CD14-positive monocyte (primary cell): ENCODE measurements around the gene DOCK4. TPM values are rescaled to one million over a fixed set of nuclear protein-coding genes. Genes with fewer than 3 reads are reported as not detected.

Source experiments
- DNase-seq, 3 donors: peaks; one replicate each; pipeline ENCODE4 v3.0.0-alpha.2; 2011 to 2022
- H2AFZ ChIP-seq: 2 replicates; pipeline ENCODE4 v1.6.0; 2012; ENCODE audit warnings: mild to moderate bottlenecking, low read depth, low read length, inconsistent platforms; ENCODE audit not compliant: insufficient read depth, poor library complexity, severe bottlenecking
- H3K27ac ChIP-seq, 2 donors: 1 replicate in 1 of 2; 2 replicates in 1 of 2; pipeline ENCODE4 v1.5.1; 2012 to 2013; ENCODE audit warnings: low read length in 2 of 2, control low read depth in 1 of 2, inconsistent platforms in 1 of 2, low read depth in 1 of 2, mild to moderate bottlenecking in 1 of 2
- H3K27me3 ChIP-seq, 2 donors: one replicate each; pipeline versions ENCODE4 v1.6.0 to v1.6.1; 2011 to 2013; ENCODE audit warnings: low read length in 2 of 2; ENCODE audit not compliant: control insufficient read depth in 2 of 2, insufficient read depth in 2 of 2
- H3K36me3 ChIP-seq, 2 donors: replicated peaks in 1 of 2; 1 replicate in 1 of 2; 2 replicates in 1 of 2; pipeline versions ENCODE4 v1.5.1 to v1.6.1; 2012 to 2013; ENCODE audit warnings: low read length in 2 of 2, control low read depth in 1 of 2, inconsistent platforms in 1 of 2, mild to moderate bottlenecking in 1 of 2; ENCODE audit not compliant: insufficient read depth in 2 of 2, control insufficient read depth in 1 of 2
- H3K4me1 ChIP-seq, 2 donors: 1 replicate in 1 of 2; 2 replicates in 1 of 2; pipeline versions ENCODE4 v1.5.1 to v1.6.1; 2012 to 2013; ENCODE audit warnings: low read length in 2 of 2, control low read depth in 1 of 2, inconsistent platforms in 1 of 2, mild to moderate bottlenecking in 1 of 2, moderate library complexity in 1 of 2; ENCODE audit not compliant: insufficient read depth in 2 of 2, control insufficient read depth in 1 of 2
- H3K4me2 ChIP-seq: replicated peaks from 2 replicates; pipeline ENCODE3; 2012; ENCODE audit warnings: low read length, moderate library complexity, mild to moderate bottlenecking; ENCODE audit not compliant: poor library complexity, severe bottlenecking; ENCODE audit errors: extremely low read depth
- H3K4me3 ChIP-seq, 3 experiments: fragments of 200-600 bp in 1 of 3; sonication (generic) in 1 of 3; replicated peaks in 1 of 3; 1 replicate in 2 of 3; 2 replicates in 1 of 3; pipeline ENCODE4 v1.5.1; 2011 to 2013; ENCODE audit warnings: low read length in 3 of 3, mild to moderate bottlenecking in 3 of 3, control low read depth in 2 of 3, low read depth in 2 of 3, inconsistent platforms in 1 of 3, moderate library complexity in 1 of 3
- H3K79me2 ChIP-seq: 2 replicates; pipeline ENCODE4 v1.6.0; 2012; ENCODE audit warnings: mild to moderate bottlenecking, control low read depth, inconsistent platforms, low read length, moderate library complexity; ENCODE audit not compliant: insufficient read depth
- H3K9ac ChIP-seq: 2 replicates; pipeline ENCODE4 v1.6.0; 2017; ENCODE audit warnings: low read length, mild to moderate bottlenecking; ENCODE audit not compliant: insufficient read depth, poor library complexity, severe bottlenecking
- H3K9me3 ChIP-seq, 2 donors: replicated peaks in 1 of 2; 1 replicate in 1 of 2; 2 replicates in 1 of 2; pipeline versions ENCODE4 v1.5.1 to v1.6.1; 2012 to 2013; ENCODE audit warnings: low read length in 2 of 2, control low read depth in 1 of 2; ENCODE audit not compliant: control insufficient read depth in 1 of 2, insufficient read depth in 1 of 2
- H4K20me1 ChIP-seq: 2 replicates; pipeline ENCODE4 v1.6.0; 2012; ENCODE audit warnings: mild to moderate bottlenecking, low read length, control low read depth, moderate library complexity; ENCODE audit not compliant: insufficient read depth
- H3K27ac Mint-ChIP-seq, 7 donors: one replicate each; pipeline ENCODE4 v1.8.0; 2020; ENCODE audit warnings: mild to moderate bottlenecking in 7 of 7, mixed read lengths in 7 of 7, moderate library complexity in 6 of 7, inconsistent platforms in 2 of 7
- H3K27me3 Mint-ChIP-seq, 3 donors: one replicate each; pipeline ENCODE4 v1.8.0; 2021 to 2022; ENCODE audit warnings: low read depth in 3 of 3, mild to moderate bottlenecking in 3 of 3, mixed read lengths in 3 of 3, moderate library complexity in 3 of 3, inconsistent platforms in 1 of 3
- H3K36me3 Mint-ChIP-seq, 2 donors: one replicate each; pipeline ENCODE4 v1.8.0; 2020; ENCODE audit warnings: mixed read lengths in 2 of 2, inconsistent platforms in 1 of 2, mild to moderate bottlenecking in 1 of 2
- H3K4me1 Mint-ChIP-seq: one replicate; pipeline ENCODE4 v1.8.0; 2020; ENCODE audit warnings: mild to moderate bottlenecking, mixed read lengths
- H3K4me3 Mint-ChIP-seq, 2 donors: one replicate each; pipeline ENCODE4 v1.8.0; 2020; ENCODE audit warnings: mild to moderate bottlenecking in 2 of 2, mixed read lengths in 2 of 2, moderate library complexity in 1 of 2
- H3K9me3 Mint-ChIP-seq, 7 donors: one replicate each; pipeline ENCODE4 v1.8.0; 2020 to 2022; ENCODE audit warnings: mixed read lengths in 7 of 7, mild to moderate bottlenecking in 6 of 7, moderate library complexity in 6 of 7, inconsistent platforms in 2 of 7
- CTCF ChIP-seq: fragments of 200-600 bp; IDR thresholded peaks from one replicate; pipeline ENCODE4 v1.8.0; 2022; ENCODE audit warnings: antibody characterized with exemption, mild to moderate bottlenecking
- WGBS: methylation state at CpG from one replicate; pipeline ENCODE4 v1.1.5; 2013; ENCODE audit warnings: missing lambda C conversion rate; ENCODE audit not compliant: insufficient coverage; 5-methylcytosine and 5-hydroxymethylcytosine counted together
- intact Hi-C, 2 donors: fragments of 100-400 bp; cut with micrococcal nuclease; formaldehyde crosslinking; loops; one replicate each; pipeline versions ENCODE4 v1.15.0 to v1.15.1; 2023
- polyA plus RNA-seq, 3 donors: library from polyadenylated mRNA; depleted of rRNA in 1 of 3; unstranded in 2 of 3; stranded (reverse) in 1 of 3; fragments of 300-500 nt in 2 of 3; fragments of >200 nt in 1 of 3; fragmentation: Illumina TruSeq in 2 of 3; gene quantifications; 1 replicate in 2 of 3; 2 replicates in 1 of 3; pipeline ENCODE4 v1.2.3, GENCODE V29; 2012 to 2021

Gene DOCK4
- polyA plus RNA-seq, 3 donors: 1.3 to 5.0 (median 2.7) TPM

- Mint-ChIP-seq H3K4me1 (no peaks in the 10 kb centered on the region), H3K9me3 (peaks cover 12 to 28% (median 23%) of the 10 kb centered on the region in 7 donors)
- DNase-seq: no peak
Measured at GRCh38 chr7:111789870-111790269, 416.3 kb downstream of the DOCK4 start.

GRCh38 chr7:111789048-111789320 lies 417.2 kb downstream of the DOCK4 start:
- no peak overlapping the region for H3K4me3 Mint-ChIP-seq
- Histone ChIP-seq H3K27ac (no peak overlapping the region), H3K36me3 (no peaks in the 10 kb centered on the region), H2AFZ (no peak overlapping the region), H3K4me2 (no peak overlapping the region), H3K4me1 (no peaks in the 10 kb centered on the region), H3K27me3 (no peaks in the 10 kb centered on the region), H3K9me3 (peaks cover 8 to 18% of the 10 kb centered on the region in 2 donors), H3K79me2 (no peaks in the 10 kb centered on the region), H3K4me3 (no peak overlapping the region), H4K20me1 (no peaks in the 10 kb centered on the region), H3K9ac (no peak overlapping the region)
- no peaks in the 10 kb centered on the region for H3K4me1 Mint-ChIP-seq
- intact Hi-C loops: no loop called here
- no peak for TF ChIP-seq CTCF
- H3K36me3 Mint-ChIP-seq: no peaks in the 10 kb centered on the region
- no peak overlapping the region for H3K27ac Mint-ChIP-seq
- peaks cover 9 to 21% (median 15%) of the 10 kb centered on the region in 7 donors for H3K9me3 Mint-ChIP-seq
- no peak for DNase-seq
- H3K27me3 Mint-ChIP-seq: peaks cover 0 to 2% (median 1%) of the 10 kb centered on the region in 3 donors
- no CpG with 5 or more reads among the region's 1 CpG for WGBS

More at GRCh38 chr7:111789870-111790269, 416.3 kb downstream of the DOCK4 start:
- Histone ChIP-seq H2AFZ (no peak overlapping the region), H3K9ac (no peak overlapping the region), H3K4me3 (no peak overlapping the region), H3K36me3 (no peaks in the 10 kb centered on the region), H3K27ac (no peak overlapping the region), H3K27me3 (no peaks in the 10 kb centered on the region), H3K4me2 (no peak overlapping the region), H3K9me3 (peaks cover 17 to 27% of the 10 kb centered on the region in 2 donors), H3K4me1 (no peaks in the 10 kb centered on the region), H4K20me1 (no peaks in the 10 kb centered on the region), H3K79me2 (no peaks in the 10 kb centered on the region)
- no peaks in the 10 kb centered on the region for H3K36me3 Mint-ChIP-seq
- intact Hi-C loops: no loop called here
- H3K27me3 Mint-ChIP-seq: peaks cover 0 to 1% (median 1%) of the 10 kb centered on the region in 3 donors
- no peak overlapping the region for H3K4me3 Mint-ChIP-seq
- TF ChIP-seq CTCF: no peak
- H3K27ac Mint-ChIP-seq: no peak overlapping the region
